Activated naive CD4-positive, alpha-beta T cell treated with anti-CD3 and anti-CD28 coated beads, Interleukin-2, amount 10 ng/mL, durations not matched to agents 7 days and 5 days (primary cell): Measurements from ENCODE around the gene FYB2.

Source experiments
- CTCF ChIA-PET: fragments of 350-600 bp; sonication (Branson Sonifier 250); formaldehyde crosslinking; loops from one replicate; lab custom pipeline; 2021; ENCODE audit warnings: antibody characterized with exemption; lab: Charles Lee
- DNase-seq: peaks from one replicate; pipeline ENCODE4 v3.0.0-alpha.2; 2020
- H3K27ac Mint-ChIP-seq: one replicate; pipeline ENCODE4 v1.8.0; 2021; ENCODE audit warnings: mild to moderate bottlenecking, moderate library complexity, mixed read lengths
- H3K27me3 Mint-ChIP-seq: one replicate; pipeline ENCODE4 v1.8.0; 2021; ENCODE audit warnings: mild to moderate bottlenecking, mixed read lengths
- H3K36me3 Mint-ChIP-seq: one replicate; pipeline ENCODE4 v1.8.0; 2021; ENCODE audit warnings: mixed read lengths
- H3K4me1 Mint-ChIP-seq: one replicate; pipeline ENCODE4 v1.8.0; 2021; ENCODE audit warnings: mixed read lengths
- H3K4me3 Mint-ChIP-seq: one replicate; pipeline ENCODE4 v1.8.0; 2021; ENCODE audit warnings: mild to moderate bottlenecking, moderate library complexity, mixed read lengths
- H3K9me3 Mint-ChIP-seq: one replicate; pipeline ENCODE4 v1.8.0; 2021; ENCODE audit warnings: mixed read lengths

FYB2 gene

DNA sequence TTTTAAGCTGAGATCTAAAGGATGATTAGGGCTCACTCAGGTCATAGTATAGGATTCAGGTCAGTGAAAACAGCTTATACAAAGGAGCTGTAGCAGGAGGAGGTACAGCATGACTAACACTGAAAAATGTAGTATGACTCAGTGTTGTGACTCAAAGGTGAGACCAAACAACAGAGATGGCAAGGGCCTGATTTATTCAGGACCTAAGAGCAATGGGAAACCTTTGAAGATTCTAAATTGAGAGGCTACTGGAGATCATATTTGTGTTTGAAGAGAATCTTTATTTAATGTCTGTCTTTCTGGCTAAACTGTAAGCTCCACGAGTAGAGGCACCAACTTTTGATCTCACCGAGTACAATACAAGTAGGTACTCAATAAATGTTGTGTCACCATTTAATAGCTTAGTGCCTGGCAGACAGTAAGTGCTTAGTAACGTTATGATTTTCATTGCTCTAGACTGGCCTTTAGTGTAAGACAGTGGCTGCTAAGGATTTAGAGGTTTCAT, 130.6 kb downstream of the FYB2 start:
- Mint-ChIP-seq H3K9me3 (no peaks in the 10 kb centered on the region), H3K4me3 (no peak overlapping the region), H3K4me1 (no peaks in the 10 kb centered on the region), H3K27me3 (no peaks in the 10 kb centered on the region), H3K36me3 (no peaks in the 10 kb centered on the region), H3K27ac (no peak overlapping the region)
- no peak for DNase-seq
- CTCF ChIA-PET = no interaction called here

GRCh38 chr1:56686169-56686568, 133.0 kb downstream of the FYB2 start:
- Mint-ChIP-seq H3K4me3 (no peak overlapping the region), H3K27me3 (no peaks in the 10 kb centered on the region), H3K27ac (no peak overlapping the region), H3K4me1 (no peaks in the 10 kb centered on the region), H3K36me3 (no peaks in the 10 kb centered on the region), H3K9me3 (no peaks in the 10 kb centered on the region)
- CTCF ChIA-PET = no interaction called here
- DNase-seq = no peak

DNA sequence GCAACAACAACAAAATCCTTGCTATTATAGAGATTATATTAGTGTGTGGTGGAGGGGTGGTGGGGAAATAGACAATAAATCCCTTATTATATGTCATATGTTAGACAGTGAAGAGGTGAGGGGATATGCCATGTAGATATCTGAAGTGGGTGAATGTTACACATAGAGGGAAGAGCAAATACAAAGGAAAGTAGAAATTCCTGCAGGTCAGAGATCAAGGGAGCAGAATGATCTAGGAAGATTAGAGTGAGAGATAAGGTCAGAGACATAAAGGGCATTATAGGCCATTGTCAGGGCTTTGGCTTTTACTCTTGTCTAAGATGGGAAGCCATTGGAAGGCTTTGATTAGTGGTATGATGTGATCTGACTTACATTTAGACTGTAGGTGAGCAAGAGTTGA, 135.6 kb downstream of the FYB2 start:
- Mint-ChIP-seq H3K4me1 (no peaks in the 10 kb centered on the region), H3K27me3 (no peaks in the 10 kb centered on the region), H3K27ac (no peak overlapping the region), H3K36me3 (no peaks in the 10 kb centered on the region), H3K4me3 (no peak overlapping the region), H3K9me3 (no peaks in the 10 kb centered on the region)
- no peak for DNase-seq
- CTCF ChIA-PET = no interaction called here

- no peak for DNase-seq
- Mint-ChIP-seq H3K4me1 (no peaks in the 10 kb centered on the region), H3K9me3 (no peaks in the 10 kb centered on the region), H3K36me3 (no peaks in the 10 kb centered on the region), H3K27me3 (no peaks in the 10 kb centered on the region), H3K27ac (no peak overlapping the region), H3K4me3 (no peak overlapping the region)
- CTCF ChIA-PET = no interaction called here
These were observed 142.6 kb downstream of the FYB2 start for GRCh38 chr1:56676571-56677035.

DNA sequence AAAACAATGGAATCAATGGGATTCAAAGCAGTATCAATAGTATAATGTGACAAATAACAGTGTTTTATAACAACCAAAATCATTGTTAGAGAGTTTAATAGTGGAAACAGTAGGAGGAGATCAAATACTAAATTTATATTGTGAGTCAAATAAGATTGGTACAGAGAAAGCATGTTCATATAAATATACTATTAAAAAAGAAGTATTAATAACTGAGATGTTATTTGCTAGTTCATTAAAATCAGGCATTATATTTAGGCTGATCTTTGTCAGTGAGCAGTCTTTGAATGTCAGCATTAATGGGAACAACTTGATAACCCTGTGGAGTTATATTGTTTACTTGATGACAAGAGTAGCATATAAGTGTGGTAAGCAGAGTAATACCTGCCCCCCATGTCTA, 143.4 kb downstream of the FYB2 start:
- H3K4me3 Mint-ChIP-seq = no peak overlapping the region
- CTCF ChIA-PET = no interaction called here
- H3K27me3 Mint-ChIP-seq = no peaks in the 10 kb centered on the region
- no peaks in the 10 kb centered on the region for H3K4me1 Mint-ChIP-seq
- no peaks in the 10 kb centered on the region for H3K36me3 Mint-ChIP-seq
- no peaks in the 10 kb centered on the region for H3K9me3 Mint-ChIP-seq
- H3K27ac Mint-ChIP-seq = no peak overlapping the region
- DNase-seq = no peak

DNA sequence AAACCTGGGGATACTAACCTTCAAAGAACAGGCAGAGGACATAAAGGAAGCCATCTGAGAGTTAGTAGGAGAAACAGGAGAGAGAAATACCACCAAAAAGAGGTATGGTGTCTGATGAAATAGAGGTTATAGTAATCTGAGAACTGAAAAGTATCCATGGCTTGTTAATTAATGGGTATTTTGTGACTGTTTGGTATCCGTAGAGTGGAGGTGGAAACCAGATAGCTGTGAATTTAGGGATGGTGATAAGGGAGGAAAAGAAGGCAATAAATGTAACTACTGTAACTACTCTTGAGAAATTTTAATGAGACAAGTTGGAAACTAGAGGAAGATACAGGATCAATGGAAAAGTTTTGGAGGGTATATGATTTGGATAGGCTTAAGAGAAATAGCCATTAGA, 146.6 kb downstream of the FYB2 start:
- Mint-ChIP-seq H3K4me3 (no peak overlapping the region), H3K36me3 (no peaks in the 10 kb centered on the region), H3K27me3 (no peaks in the 10 kb centered on the region), H3K9me3 (no peaks in the 10 kb centered on the region), H3K27ac (no peak overlapping the region), H3K4me1 (no peaks in the 10 kb centered on the region)
- no peak for DNase-seq
- CTCF ChIA-PET = no interaction called here

- Mint-ChIP-seq H3K27ac (no peak overlapping the region), H3K36me3 (no peaks in the 10 kb centered on the region), H3K27me3 (no peaks in the 10 kb centered on the region), H3K9me3 (no peaks in the 10 kb centered on the region), H3K4me1 (no peaks in the 10 kb centered on the region), H3K4me3 (no peak overlapping the region)
- no peak for DNase-seq
- CTCF ChIA-PET = no interaction called here
These were observed 147.7 kb downstream of the FYB2 start for GRCh38 chr1:56671542-56671941.

DNA sequence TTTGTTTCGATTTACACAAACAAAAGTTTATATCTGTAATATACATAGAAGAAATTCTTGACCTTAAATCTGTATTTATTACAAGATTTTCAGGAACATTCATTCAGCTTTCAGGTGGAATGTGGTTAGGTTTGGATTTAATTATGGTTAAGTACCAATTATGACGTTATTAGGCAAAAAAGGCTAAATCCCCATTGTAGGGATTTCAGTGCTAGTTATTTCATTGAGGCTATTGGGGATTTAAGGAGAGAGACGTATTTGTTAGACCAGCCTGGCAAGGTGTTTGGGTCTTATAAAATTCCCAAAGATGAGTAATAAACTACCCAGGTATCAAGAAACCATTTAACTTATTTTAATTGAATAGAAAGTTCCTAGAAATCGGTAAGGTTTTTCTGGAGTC, 148.1 kb downstream of the FYB2 start:
- no peaks in the 10 kb centered on the region for H3K36me3 Mint-ChIP-seq
- no peak overlapping the region for H3K27ac Mint-ChIP-seq
- no peaks in the 10 kb centered on the region for H3K27me3 Mint-ChIP-seq
- no peaks in the 10 kb centered on the region for H3K9me3 Mint-ChIP-seq
- DNase-seq = no peak
- CTCF ChIA-PET = no interaction called here
- H3K4me1 Mint-ChIP-seq = no peaks in the 10 kb centered on the region
- H3K4me3 Mint-ChIP-seq = no peak overlapping the region

- H3K4me1 Mint-ChIP-seq = no peaks in the 10 kb centered on the region
- no peak overlapping the region for H3K4me3 Mint-ChIP-seq
- no peak overlapping the region for H3K27ac Mint-ChIP-seq
These were observed 148.9 kb downstream of the FYB2 start for GRCh38 chr1:56670350-56670749.

More at GRCh38 chr1:56670350-56670749, 148.9 kb downstream of the FYB2 start:
- Mint-ChIP-seq H3K27me3 (no peaks in the 10 kb centered on the region), H3K9me3 (no peaks in the 10 kb centered on the region), H3K36me3 (no peaks in the 10 kb centered on the region)
- no peak for DNase-seq
- CTCF ChIA-PET = no interaction called here
